Measurements from ENCODE around the gene ST7.
A peak's percentile ranks its signal among the peaks of the same experiment; 100 is the strongest.

Gene ST7

DNA sequence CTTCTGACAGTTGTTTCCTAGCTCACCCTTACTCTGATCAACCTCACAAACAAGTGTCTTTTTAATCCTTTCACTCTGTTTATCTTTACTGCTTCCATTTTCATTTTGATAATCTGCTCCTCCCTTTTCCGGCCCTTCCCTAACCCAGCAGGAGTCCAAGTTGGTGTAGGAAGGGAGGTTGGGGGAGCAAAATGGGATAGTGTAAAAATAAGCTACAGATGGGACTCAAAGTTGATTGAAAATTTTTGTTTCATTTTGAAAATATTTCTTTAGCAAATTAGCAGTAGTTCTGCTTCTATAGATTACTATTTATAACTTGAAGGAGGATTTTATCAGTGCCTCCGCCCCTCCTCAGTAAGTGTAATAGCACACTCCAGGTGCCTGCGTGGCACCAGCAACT, 257.6 kb downstream of the ST7 start:
- peaks cover 7% of the 10 kb centered on the region for H3K36me3 ChIP-seq
- H3K4me1 ChIP-seq, result no peaks in the 10 kb centered on the region; the same call in 1 of the 2 replicates
- no peak for DNase-seq
- no peak for TF ChIP-seq CTCF (IDR thresholded peaks at IDR 0.05; ENCODE audit: low read depth, low read length)
- no peaks in the 10 kb centered on the region for H3K27me3 ChIP-seq
- H3K9me3 ChIP-seq, result no peaks in the 10 kb centered on the region
- no peak overlapping the region for H3K4me3 ChIP-seq (ENCODE audit: low read depth, low read length)

DNA sequence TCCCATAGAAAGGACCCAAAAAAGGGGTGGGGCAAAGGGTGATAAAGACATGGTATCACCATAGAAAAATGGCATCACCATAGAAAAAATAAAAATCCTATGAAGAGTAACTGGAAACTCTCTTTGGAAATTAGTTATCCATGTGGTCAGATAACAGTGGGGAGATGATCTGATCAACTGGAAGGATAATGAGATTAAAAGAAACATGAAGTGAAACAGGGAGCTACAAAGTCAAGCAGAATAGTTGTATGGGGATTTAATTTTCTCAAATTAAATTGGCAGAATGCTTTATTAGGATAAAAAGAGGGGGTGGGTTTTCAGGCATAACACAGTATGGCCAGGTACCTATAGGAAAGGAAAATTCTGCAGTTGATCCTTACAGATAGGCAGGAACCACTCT, 258.3 kb downstream of the ST7 start:
- no peak for DNase-seq
- no peak for TF ChIP-seq CTCF (IDR thresholded peaks at IDR 0.05; ENCODE audit: low read depth, low read length)
- Histone ChIP-seq H3K4me3 (ENCODE audit: low read depth, low read length) (no peak overlapping the region), H3K36me3 (peaks cover 7% of the 10 kb centered on the region), H3K27me3 (no peaks in the 10 kb centered on the region), H3K9me3 (no peaks in the 10 kb centered on the region), H3K4me1 (no peaks in the 10 kb centered on the region; the same call in 1 of the 2 replicates)

DNA sequence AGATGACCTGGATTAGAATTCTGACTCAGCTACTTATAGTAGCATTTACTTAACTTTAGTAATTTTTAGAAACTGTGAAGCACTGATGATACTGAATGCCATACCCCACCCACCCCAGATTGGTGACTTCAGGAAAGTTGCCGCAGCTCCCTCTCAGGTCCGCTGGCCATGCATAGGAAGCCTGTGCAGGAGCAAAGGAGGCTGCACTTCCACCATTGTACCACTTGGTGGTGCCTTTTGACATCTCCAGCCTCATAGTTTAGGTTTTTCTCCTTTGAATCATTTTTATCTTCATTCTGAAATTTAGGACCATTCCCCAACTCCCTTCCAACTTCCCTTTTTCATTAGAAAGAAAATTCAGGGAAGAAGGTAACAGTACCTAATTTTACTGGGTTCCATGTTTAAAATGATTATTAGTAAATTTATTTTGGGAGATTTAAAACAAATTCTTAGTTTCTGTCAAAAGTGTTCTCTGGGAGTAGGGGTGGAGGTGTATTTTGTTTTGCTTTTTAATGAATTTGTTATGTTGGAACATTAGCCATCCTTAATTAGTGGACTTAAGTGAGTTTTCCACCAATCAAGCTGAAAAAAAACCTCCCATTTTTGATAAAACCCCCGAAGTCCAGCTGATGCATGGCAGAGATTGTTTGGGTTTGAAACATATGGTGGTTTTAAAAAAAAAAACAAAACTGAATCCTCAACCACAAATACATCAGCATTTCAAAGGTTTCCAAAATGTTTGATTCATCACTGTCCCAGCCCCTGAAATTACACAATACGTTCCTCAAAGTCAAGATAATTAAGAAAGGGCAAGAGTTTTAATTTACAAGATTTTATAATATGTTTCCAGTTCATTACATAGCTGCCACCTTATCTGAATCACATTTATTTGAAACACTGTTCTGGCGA, 259.9 kb downstream of the ST7 start:
- Histone ChIP-seq H3K4me1 (no peaks in the 10 kb centered on the region; the same call in 1 of the 2 replicates), H3K9me3 (no peaks in the 10 kb centered on the region), H3K4me3 (ENCODE audit: low read depth, low read length) (no peak overlapping the region), H3K27me3 (no peaks in the 10 kb centered on the region), H3K36me3 (peaks cover 7% of the 10 kb centered on the region)
- DNase-seq, result peak; percentile 71
- peak; percentile 92 for TF ChIP-seq CTCF (IDR thresholded peaks at IDR 0.05; ENCODE audit: low read depth, low read length)

DNA sequence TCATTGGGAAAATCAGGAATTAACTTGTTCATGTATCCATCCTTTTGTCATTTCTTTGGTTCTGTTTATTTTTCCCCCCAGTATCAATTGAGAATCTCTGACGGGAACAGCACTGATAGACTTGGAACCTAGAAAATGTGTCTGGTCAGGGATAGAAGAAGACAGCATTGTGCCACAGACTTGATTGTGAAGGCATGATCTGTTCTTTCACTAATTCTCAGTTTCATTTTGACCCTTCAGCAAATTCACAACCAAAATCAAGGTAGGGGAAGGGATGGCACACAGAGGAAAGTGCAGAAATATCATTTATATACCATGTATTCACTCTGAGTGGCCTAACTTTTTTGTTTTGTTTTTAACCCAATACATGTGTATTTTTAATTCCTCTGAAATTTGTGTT, 262.7 kb downstream of the ST7 start:
- TF ChIP-seq CTCF (IDR thresholded peaks at IDR 0.05; ENCODE audit: low read depth, low read length), result no peak

DNA sequence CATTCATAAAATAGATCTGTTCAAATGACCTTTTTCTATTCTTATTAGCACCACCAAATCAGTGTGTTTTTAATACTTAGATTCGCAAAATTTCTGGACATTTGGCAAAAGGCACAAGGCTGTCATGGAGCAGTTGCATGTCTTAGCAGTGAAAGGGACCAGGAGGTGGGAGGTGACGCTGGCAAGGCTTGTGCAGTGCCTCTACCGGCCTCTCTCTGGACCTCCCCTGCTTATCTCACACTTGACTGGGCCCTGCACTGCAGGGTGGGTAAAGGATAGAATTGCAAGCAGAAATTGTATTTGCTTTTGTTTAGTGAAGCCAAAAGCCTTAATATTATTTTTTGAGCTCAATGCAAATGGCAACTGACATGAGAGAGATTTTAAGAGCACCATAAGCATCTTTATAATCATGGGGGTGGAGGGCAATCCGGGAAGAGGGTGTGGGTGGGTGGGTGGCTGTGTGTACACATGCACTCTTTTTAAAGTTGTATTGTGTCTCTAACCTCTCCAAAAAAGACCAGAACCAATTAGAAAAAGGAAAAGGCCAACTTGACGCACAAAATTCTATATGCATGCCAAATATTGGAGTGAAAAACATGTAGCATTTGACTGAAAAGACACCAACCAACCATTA, 263.3 kb downstream of the ST7 start:
- Histone ChIP-seq H3K9me3 (no peaks in the 10 kb centered on the region), H3K4me1 (no peaks in the 10 kb centered on the region; the same call in 1 of the 2 replicates), H3K4me3 (ENCODE audit: low read depth, low read length) (no peak overlapping the region), H3K27me3 (no peaks in the 10 kb centered on the region), H3K36me3 (no peaks in the 10 kb centered on the region; the same call in none of the 2 replicates)
- no peak for DNase-seq
- TF ChIP-seq CTCF (IDR thresholded peaks at IDR 0.05; ENCODE audit: low read depth, low read length), result no peak

More for the DNA sequence above, 262.7 kb downstream of the ST7 start:
- Histone ChIP-seq H3K9me3 (no peaks in the 10 kb centered on the region), H3K36me3 (no peaks in the 10 kb centered on the region; the same call in none of the 2 replicates), H3K27me3 (no peaks in the 10 kb centered on the region), H3K4me3 (ENCODE audit: low read depth, low read length) (no peak overlapping the region), H3K4me1 (no peaks in the 10 kb centered on the region; the same call in 1 of the 2 replicates)
- DNase-seq, result no peak

Data from BE2C (cell line).